ENCODE measurements around the gene VPS16. TPM values are rescaled to one million over a fixed set of nuclear protein-coding genes. Genes with fewer than 3 reads are reported as not detected.
A peak's percentile ranks its signal among the peaks of the same experiment; 100 is the strongest.

Gene VPS16
- total and polyA plus RNA-seq, 2 of the 13 experiments (the other 11 are each of a cell fraction or from before 2014, with no cell fraction given): 34.2 to 35.4 TPM

- TF ChIP-seq FOXA1 (IDR thresholded peaks at IDR 0.05): no peak
- 0 out of 2 replicates have a peak, but pooled peaks have one; percentile 13 for TF ChIP-seq FOXA1 (CRISPR knock-in tag; IDR thresholded peaks at IDR 0.05)
- TF ChIP-seq, protein P1, sequence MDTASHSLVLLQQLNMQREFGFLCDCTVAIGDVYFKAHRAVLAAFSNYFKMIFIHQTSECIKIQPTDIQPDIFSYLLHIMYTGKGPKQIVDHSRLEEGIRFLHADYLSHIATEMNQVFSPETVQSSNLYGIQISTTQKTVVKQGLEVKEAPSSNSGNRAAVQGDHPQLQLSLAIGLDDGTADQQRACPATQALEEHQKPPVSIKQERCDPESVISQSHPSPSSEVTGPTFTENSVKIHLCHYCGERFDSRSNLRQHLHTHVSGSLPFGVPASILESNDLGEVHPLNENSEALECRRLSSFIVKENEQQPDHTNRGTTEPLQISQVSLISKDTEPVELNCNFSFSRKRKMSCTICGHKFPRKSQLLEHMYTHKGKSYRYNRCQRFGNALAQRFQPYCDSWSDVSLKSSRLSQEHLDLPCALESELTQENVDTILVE (CRISPR knock-in tag; IDR thresholded peaks at IDR 0.05): 0 out of 2 replicates have a peak, but pooled peaks have one; percentile 48
- no peak for TF ChIP-seq ATF5 (CRISPR knock-in tag; IDR thresholded peaks at IDR 0.05; ENCODE audit: low read depth)
- TF ChIP-seq BRD4 (CRISPR knock-in tag; IDR thresholded peaks at IDR 0.05): no peak
- no peak for TF ChIP-seq ZNF331 (CRISPR knock-in tag; IDR thresholded peaks at IDR 0.05)
- 0 out of 2 replicates have a peak, but pooled peaks have one; percentile 9 for TF ChIP-seq ZNF230 (CRISPR knock-in tag; IDR thresholded peaks at IDR 0.05)
- no peak for TF ChIP-seq GMEB1 (CRISPR knock-in tag; IDR thresholded peaks at IDR 0.05; ENCODE audit: borderline replicate concordance)
- TF ChIP-seq NFYC (CRISPR knock-in tag; IDR thresholded peaks at IDR 0.05): no peak; the same call in 1 of the 2 replicates
- peak; percentile 48; the same call in 1 of the 2 replicates for TF ChIP-seq ZNF264 (CRISPR knock-in tag; IDR thresholded peaks at IDR 0.05)
- TF ChIP-seq LRRFIP1 (CRISPR knock-in tag; conservative IDR thresholded peaks at IDR 0.05): no peak
- 0 out of 2 replicates have a peak, but pooled peaks have one; percentile 43 for TF ChIP-seq SOX13 (IDR thresholded peaks at IDR 0.05)
- TF ChIP-seq SOX13 (CRISPR knock-in tag; conservative IDR thresholded peaks at IDR 0.05 in 1 of 2, IDR thresholded peaks at IDR 0.05 in 1 of 2): peak in 1 of 2 experiments; percentile 16; a peak in 1 of 4 replicates
- TF ChIP-seq ZNF615 (CRISPR knock-in tag; IDR thresholded peaks at IDR 0.05; ENCODE audit: borderline replicate concordance): no peak
- TF ChIP-seq, protein P2, sequence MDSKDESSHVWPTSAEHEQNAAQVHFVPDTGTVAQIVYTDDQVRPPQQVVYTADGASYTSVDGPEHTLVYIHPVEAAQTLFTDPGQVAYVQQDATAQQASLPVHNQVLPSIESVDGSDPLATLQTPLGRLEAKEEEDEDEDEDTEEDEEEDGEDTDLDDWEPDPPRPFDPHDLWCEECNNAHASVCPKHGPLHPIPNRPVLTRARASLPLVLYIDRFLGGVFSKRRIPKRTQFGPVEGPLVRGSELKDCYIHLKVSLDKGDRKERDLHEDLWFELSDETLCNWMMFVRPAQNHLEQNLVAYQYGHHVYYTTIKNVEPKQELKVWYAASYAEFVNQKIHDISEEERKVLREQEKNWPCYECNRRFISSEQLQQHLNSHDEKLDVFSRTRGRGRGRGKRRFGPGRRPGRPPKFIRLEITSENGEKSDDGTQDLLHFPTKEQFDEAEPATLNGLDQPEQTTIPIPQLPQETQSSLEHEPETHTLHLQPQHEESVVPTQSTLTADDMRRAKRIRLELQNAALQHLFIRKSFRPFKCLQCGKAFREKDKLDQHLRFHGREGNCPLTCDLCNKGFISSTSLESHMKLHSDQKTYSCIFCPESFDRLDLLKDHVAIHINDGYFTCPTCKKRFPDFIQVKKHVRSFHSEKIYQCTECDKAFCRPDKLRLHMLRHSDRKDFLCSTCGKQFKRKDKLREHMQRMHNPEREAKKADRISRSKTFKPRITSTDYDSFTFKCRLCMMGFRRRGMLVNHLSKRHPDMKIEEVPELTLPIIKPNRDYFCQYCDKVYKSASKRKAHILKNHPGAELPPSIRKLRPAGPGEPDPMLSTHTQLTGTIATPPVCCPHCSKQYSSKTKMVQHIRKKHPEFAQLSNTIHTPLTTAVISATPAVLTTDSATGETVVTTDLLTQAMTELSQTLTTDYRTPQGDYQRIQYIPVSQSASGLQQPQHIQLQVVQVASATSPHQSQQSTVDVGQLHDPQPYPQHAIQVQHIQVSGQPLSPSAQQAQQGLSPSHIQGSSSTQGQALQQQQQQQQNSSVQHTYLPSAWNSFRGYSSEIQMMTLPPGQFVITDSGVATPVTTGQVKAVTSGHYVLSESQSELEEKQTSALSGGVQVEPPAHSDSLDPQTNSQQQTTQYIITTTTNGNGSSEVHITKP (CRISPR knock-in tag; IDR thresholded peaks at IDR 0.05; ENCODE audit: low read depth): no peak; the same call in 1 of the 2 replicates
- TF ChIP-seq ZNF574 (CRISPR knock-in tag; IDR thresholded peaks at IDR 0.05): no peak; the same call in 1 of the 2 replicates
Observed at GRCh38 chr20:2872459-2873009, 32.0 kb downstream of the VPS16 start (continued).

Measured in HepG2 (cell line).